Endothelial cell (in vitro differentiated cells): ENCODE measurements around the gene BLOC1S2. TPM values are rescaled to one million over a fixed set of nuclear protein-coding genes. Genes with fewer than 3 reads are reported as not detected.

Experiments used
- DNase-seq: peaks from one replicate; pipeline ENCODE4 v3.0.0; 2021; ENCODE audit warnings: low spot score
- H3K27ac Mint-ChIP-seq: one replicate; pipeline ENCODE4 v1.8.0; 2021; ENCODE audit warnings: mixed read lengths, inconsistent platforms; ENCODE audit not compliant: unreplicated experiment
- H3K27me3 Mint-ChIP-seq: one replicate; pipeline ENCODE4 v1.8.0; 2021; ENCODE audit warnings: mild to moderate bottlenecking, moderate library complexity, mixed read lengths, inconsistent platforms; ENCODE audit not compliant: unreplicated experiment
- H3K36me3 Mint-ChIP-seq: one replicate; pipeline ENCODE4 v1.8.0; 2021; ENCODE audit warnings: mild to moderate bottlenecking, low read depth, mixed read lengths, inconsistent platforms; ENCODE audit not compliant: unreplicated experiment
- H3K4me1 Mint-ChIP-seq: one replicate; pipeline ENCODE4 v1.8.0; 2021; ENCODE audit warnings: mild to moderate bottlenecking, mixed read lengths, inconsistent platforms; ENCODE audit not compliant: unreplicated experiment
- H3K4me3 Mint-ChIP-seq: one replicate; pipeline ENCODE4 v1.8.0; 2021; ENCODE audit warnings: mild to moderate bottlenecking, mixed read lengths, inconsistent platforms; ENCODE audit not compliant: unreplicated experiment
- H3K9me3 Mint-ChIP-seq: one replicate; pipeline ENCODE4 v1.8.0; 2021; ENCODE audit warnings: mixed read lengths, inconsistent platforms; ENCODE audit not compliant: unreplicated experiment
- total RNA-seq: library from RNA; stranded (reverse); fragmentation: NEBNext Ultra II Directional; extraction: Animal tissue kit (Norgen Biotek cat#: 25700); gene quantifications from one replicate; pipeline ENCODE4 v1.2.1, GENCODE V29; 2021; ENCODE audit not compliant: unreplicated experiment
- TF ChIP-seq, protein P1 (sequence below): fragments of 200-600 bp; sonication (generic); IDR thresholded peaks from one replicate; pipeline ENCODE4 v1.5.0; 2021; ENCODE audit warnings: antibody characterized with exemption; ENCODE audit not compliant: unreplicated experiment

The BLOC1S2 gene
- total RNA-seq, 1 donor from 2014 or later, result 63.2 TPM

DNA sequence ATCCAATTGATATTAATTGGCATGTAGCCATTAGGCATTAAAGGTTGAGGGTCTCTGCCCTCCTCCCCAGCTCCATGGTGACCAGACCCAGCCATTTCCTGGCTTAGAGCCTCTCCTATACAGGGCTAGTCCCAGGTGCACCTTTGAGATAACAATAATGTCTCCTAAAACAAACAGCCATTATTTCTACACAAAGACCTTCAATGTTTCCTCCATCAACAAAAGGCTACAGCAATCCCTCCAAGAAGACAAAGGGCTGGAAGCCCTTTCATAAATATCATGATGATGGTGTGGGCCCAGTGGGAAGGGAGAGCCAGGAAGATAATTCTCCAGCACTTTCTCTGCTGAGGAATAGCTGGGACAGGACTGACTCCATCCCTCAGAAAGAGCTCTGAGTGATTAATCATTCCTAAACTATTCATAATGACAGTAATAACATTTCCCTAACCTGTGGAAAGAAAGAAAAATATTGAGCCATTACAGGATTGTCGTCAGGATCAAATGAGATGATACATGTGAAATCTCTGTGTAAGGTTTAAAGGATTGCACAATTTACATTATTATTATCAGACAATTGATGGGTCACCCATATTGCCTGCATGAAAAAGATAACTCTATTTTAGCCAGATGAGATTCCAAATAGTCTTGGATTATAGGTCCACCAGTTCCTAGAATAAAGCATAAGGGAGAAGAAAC lies 33.4 kb upstream of the BLOC1S2 start:
- Mint-ChIP-seq H3K9me3 (no peaks in the 10 kb centered on the region), H3K4me1 (peaks cover 23% of the 10 kb centered on the region), H3K27ac (peak overlapping the region; percentile 48)

GRCh38 chr10:100318207-100318606 lies 31.7 kb upstream of the BLOC1S2 start:
- Mint-ChIP-seq H3K4me3 (no peak overlapping the region), H3K9me3 (no peaks in the 10 kb centered on the region), H3K36me3 (no peaks in the 10 kb centered on the region), H3K4me1 (peaks cover 22% of the 10 kb centered on the region), H3K27me3 (peaks cover 4% of the 10 kb centered on the region), H3K27ac (no peak overlapping the region)
- no peak for DNase-seq
- TF ChIP-seq, protein P1, sequence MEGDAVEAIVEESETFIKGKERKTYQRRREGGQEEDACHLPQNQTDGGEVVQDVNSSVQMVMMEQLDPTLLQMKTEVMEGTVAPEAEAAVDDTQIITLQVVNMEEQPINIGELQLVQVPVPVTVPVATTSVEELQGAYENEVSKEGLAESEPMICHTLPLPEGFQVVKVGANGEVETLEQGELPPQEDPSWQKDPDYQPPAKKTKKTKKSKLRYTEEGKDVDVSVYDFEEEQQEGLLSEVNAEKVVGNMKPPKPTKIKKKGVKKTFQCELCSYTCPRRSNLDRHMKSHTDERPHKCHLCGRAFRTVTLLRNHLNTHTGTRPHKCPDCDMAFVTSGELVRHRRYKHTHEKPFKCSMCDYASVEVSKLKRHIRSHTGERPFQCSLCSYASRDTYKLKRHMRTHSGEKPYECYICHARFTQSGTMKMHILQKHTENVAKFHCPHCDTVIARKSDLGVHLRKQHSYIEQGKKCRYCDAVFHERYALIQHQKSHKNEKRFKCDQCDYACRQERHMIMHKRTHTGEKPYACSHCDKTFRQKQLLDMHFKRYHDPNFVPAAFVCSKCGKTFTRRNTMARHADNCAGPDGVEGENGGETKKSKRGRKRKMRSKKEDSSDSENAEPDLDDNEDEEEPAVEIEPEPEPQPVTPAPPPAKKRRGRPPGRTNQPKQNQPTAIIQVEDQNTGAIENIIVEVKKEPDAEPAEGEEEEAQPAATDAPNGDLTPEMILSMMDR, result no peak

More for the DNA sequence above, 33.4 kb upstream of the BLOC1S2 start:
- no peak overlapping the region for H3K4me3 Mint-ChIP-seq
- TF ChIP-seq, protein P1, result no peak
- peaks cover 4% of the 10 kb centered on the region for H3K27me3 Mint-ChIP-seq
- no peaks in the 10 kb centered on the region for H3K36me3 Mint-ChIP-seq
- DNase-seq, result no peak

DNA sequence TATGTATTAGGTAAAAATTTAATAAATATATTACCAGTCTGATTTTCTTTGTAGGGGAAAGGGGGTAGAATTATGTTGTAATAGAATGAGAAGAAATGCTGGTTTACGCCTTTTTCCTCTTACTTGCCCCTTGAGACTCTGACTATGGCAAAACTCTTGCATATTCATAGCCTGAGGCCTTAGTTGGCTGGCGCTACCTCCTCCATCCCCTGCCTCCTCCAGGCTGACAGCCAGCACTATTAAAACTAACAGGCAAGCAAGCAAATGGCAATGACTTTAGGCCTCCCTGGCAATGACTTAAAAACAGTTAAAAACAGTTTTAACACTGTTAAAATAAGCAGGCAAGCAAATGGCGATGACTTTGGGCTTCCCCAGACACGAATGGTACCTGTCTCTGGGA lies 29.1 kb upstream of the BLOC1S2 start:
- H3K36me3 Mint-ChIP-seq, result no peaks in the 10 kb centered on the region

GRCh38 chr10:100311298-100311697 lies 24.8 kb upstream of the BLOC1S2 start:
- Mint-ChIP-seq H3K27me3 (peaks cover 3% of the 10 kb centered on the region), H3K4me3 (no peak overlapping the region), H3K4me1 (peaks cover 5% of the 10 kb centered on the region), H3K27ac (no peak overlapping the region), H3K9me3 (no peaks in the 10 kb centered on the region), H3K36me3 (no peaks in the 10 kb centered on the region)
- DNase-seq, result no peak
- TF ChIP-seq, protein P1, result no peak

More for the DNA sequence above, 29.1 kb upstream of the BLOC1S2 start:
- Mint-ChIP-seq H3K27ac (no peak overlapping the region), H3K9me3 (no peaks in the 10 kb centered on the region), H3K4me3 (no peak overlapping the region), H3K4me1 (peaks cover 22% of the 10 kb centered on the region), H3K27me3 (peaks cover 6% of the 10 kb centered on the region)
- TF ChIP-seq, protein P1, result no peak
- DNase-seq, result no peak

- Mint-ChIP-seq H3K36me3 (no peaks in the 10 kb centered on the region), H3K27me3 (peaks cover 2% of the 10 kb centered on the region), H3K27ac (no peak overlapping the region), H3K9me3 (no peaks in the 10 kb centered on the region), H3K4me1 (no peaks in the 10 kb centered on the region), H3K4me3 (no peak overlapping the region)
- TF ChIP-seq, protein P1, result no peak
- no peak for DNase-seq
Observed at GRCh38 chr10:100307684-100308083, 21.2 kb upstream of the BLOC1S2 start.
